ENCODE results near the gene OLIG2.

- TF ChIP-seq CTCF (IDR thresholded peaks at IDR 0.05 in 4 of 5, conservative IDR thresholded peaks at IDR 0.05 in 1 of 5) (no peak), POLR2A (IDR thresholded peaks at IDR 0.05) (no peak)
These were observed 10.0 kb upstream of the OLIG2 start for GRCh38 chr21:33015756-33016155.

All from gastrocnemius medialis (tissue), 4 donors.